Neural cell (in vitro differentiated cells): ENCODE measurements around the gene MICU1. TPM values are rescaled to one million over a fixed set of nuclear protein-coding genes. Genes with fewer than 3 reads are reported as not detected.

Experiments
- H2AFZ ChIP-seq: fragments of 200-600, 300-800 bp; sonication (generic), shearing (Covaris generic); 2 replicates; pipeline ENCODE4 v1.6.0; 2014; ENCODE audit warnings: low read depth, mild to moderate bottlenecking, antibody characterized with exemption, low read length, moderate library complexity
- H3F3A ChIP-seq: fragments of 200-600 bp; shearing (Covaris generic); 2 replicates; pipeline ENCODE4 v1.6.1; 2016; ENCODE audit warnings: mild to moderate bottlenecking, moderate library complexity, mixed read lengths, antibody characterized with exemption, low read length; ENCODE audit not compliant: insufficient read depth, poor library complexity, severe bottlenecking
- H3K27ac ChIP-seq: fragments of 200-600, 300-800 bp; sonication (generic), shearing (Covaris generic); 2 replicates; pipeline ENCODE4 v1.5.1; 2014; ENCODE audit warnings: mild to moderate bottlenecking, low read length, moderate library complexity
- H3K27me3 ChIP-seq: fragments of 300-800, 200-600 bp; sonication (generic), shearing (Covaris generic); 2 replicates; pipeline ENCODE4 v1.6.0; 2014; ENCODE audit warnings: mild to moderate bottlenecking, low read depth, low read length, moderate library complexity; ENCODE audit not compliant: insufficient read depth
- H3K36me3 ChIP-seq: fragments of 300-800, 200-600 bp; sonication (generic), shearing (Covaris generic); 2 replicates; pipeline ENCODE4 v1.5.1; 2014; ENCODE audit warnings: mild to moderate bottlenecking, antibody characterized with exemption, low read length, moderate library complexity; ENCODE audit not compliant: insufficient read depth
- H3K4me2 ChIP-seq: fragments of 300-800, 200-600 bp; sonication (generic), shearing (Covaris generic); 2 replicates; pipeline ENCODE4 v1.6.0; 2014; ENCODE audit warnings: mild to moderate bottlenecking, low read length
- H3K4me3 ChIP-seq: fragments of 300-800, 200-600 bp; sonication (generic), shearing (Covaris generic); 2 replicates; pipeline ENCODE4 v1.5.1; 2014; ENCODE audit warnings: mild to moderate bottlenecking, low read length, moderate library complexity
- H3K79me2 ChIP-seq: fragments of 200-600 bp; shearing (Covaris generic); replicated peaks from 2 replicates; pipeline ENCODE4 v1.6.0; 2014; ENCODE audit warnings: mild to moderate bottlenecking, low read length, moderate library complexity; ENCODE audit not compliant: insufficient read depth
- H3K9ac ChIP-seq: fragments of 300-800, 200-600 bp; sonication (generic), shearing (Covaris generic); 2 replicates; pipeline ENCODE4 v1.6.1; 2016; ENCODE audit warnings: mild to moderate bottlenecking, low read length, mixed read lengths
- H3K9me2 ChIP-seq: fragments of 200-600 bp; shearing (Covaris generic); 2 replicates; pipeline ENCODE4 v1.6.1; 2016; ENCODE audit warnings: mild to moderate bottlenecking, low read length, mixed read lengths; ENCODE audit not compliant: insufficient read depth
- H3K9me3 ChIP-seq: fragments of 200-600, 300-800 bp; sonication (generic), shearing (Covaris generic); 2 replicates; pipeline ENCODE4 v1.6.1; 2016; ENCODE audit warnings: mild to moderate bottlenecking, mixed run types, low read length, moderate library complexity, mixed read lengths
- H4K20me1 ChIP-seq: fragments of 200-600 bp; shearing (Covaris generic); 2 replicates; pipeline ENCODE4 v1.6.1; 2016; ENCODE audit warnings: mild to moderate bottlenecking, mixed run types; ENCODE audit not compliant: insufficient read depth
- CTCF ChIP-seq: fragments of 450-650 bp; IDR thresholded peaks from 2 replicates; pipeline ENCODE4 v1.5.1; 2014; ENCODE audit warnings: antibody characterized with exemption, mild to moderate bottlenecking, moderate library complexity; ENCODE audit not compliant: poor library complexity, severe bottlenecking
- EP300 ChIP-seq: fragments of 450-650 bp; conservative IDR thresholded peaks from 2 replicates; pipeline ENCODE4 v1.6.1; 2014; ENCODE audit warnings: antibody characterized with exemption, mild to moderate bottlenecking, moderate library complexity; ENCODE audit not compliant: poor library complexity, severe bottlenecking
- EZH2 ChIP-seq: fragments of 200-600, 300-800 bp; shearing (Covaris generic), sonication (generic); IDR thresholded peaks from 2 replicates; pipeline ENCODE4 v1.6.1; 2014; ENCODE audit warnings: antibody characterized with exemption, low read length, borderline replicate concordance, mild to moderate bottlenecking; ENCODE audit not compliant: insufficient read depth, poor library complexity, severe bottlenecking
- MXI1 ChIP-seq: fragments of 450-650 bp; conservative IDR thresholded peaks from 2 replicates; pipeline ENCODE4 v1.6.1; 2014; ENCODE audit warnings: antibody characterized with exemption, mild to moderate bottlenecking; ENCODE audit not compliant: poor library complexity, severe bottlenecking
- POLR2AphosphoS5 ChIP-seq: IDR thresholded peaks from 2 replicates; pipeline ENCODE4 v1.6.1; 2012
- RAD21 ChIP-seq: fragments of 450-650 bp; conservative IDR thresholded peaks from 2 replicates; pipeline ENCODE4 v1.6.1; 2014; ENCODE audit warnings: antibody characterized with exemption, mild to moderate bottlenecking, moderate library complexity
- REST ChIP-seq: IDR thresholded peaks from 2 replicates; pipeline ENCODE4 v1.6.1; 2012; ENCODE audit warnings: borderline replicate concordance
- SMC3 ChIP-seq: fragments of 450-650 bp; conservative IDR thresholded peaks from 2 replicates; pipeline ENCODE4 v1.6.1; 2014; ENCODE audit warnings: antibody characterized with exemption, mild to moderate bottlenecking, moderate library complexity; ENCODE audit not compliant: poor library complexity
- TAF1 ChIP-seq: IDR thresholded peaks from 2 replicates; pipeline ENCODE4 v1.6.1; 2012; ENCODE audit warnings: low read depth
- polyA plus RNA-seq: library from polyadenylated mRNA; depleted of rRNA; stranded (reverse); fragments of >200 nt; gene quantifications from 2 replicates; pipeline ENCODE4 v1.2.3, GENCODE V29; 2014

Gene MICU1
- polyA plus RNA-seq, 1 donor from 2014 or later = 86.0 TPM

GRCh38 chr10:72419241-72419640 is 206.6 kb downstream of the MICU1 start:
- TF ChIP-seq CTCF (no peak), TAF1 (no peak), POLR2AphosphoS5 (no peak), EZH2 (no peak), SMC3 (no peak), REST (no peak), RAD21 (no peak), EP300 (no peak), MXI1 (no peak)
- H3K9me2 ChIP-seq = no peaks in the 10 kb centered on the region
- H4K20me1 ChIP-seq = no peaks in the 10 kb centered on the region
- peaks cover 4% of the 10 kb centered on the region for H3K9me3 ChIP-seq
- no peak overlapping the region for H3K4me3 ChIP-seq
- H3K9ac ChIP-seq = no peak overlapping the region
- no peak overlapping the region for H2AFZ ChIP-seq
- H3F3A ChIP-seq = no peaks in the 10 kb centered on the region
- H3K27ac ChIP-seq = no peak overlapping the region
- H3K79me2 ChIP-seq = no peaks in the 10 kb centered on the region
- no peaks in the 10 kb centered on the region for H3K27me3 ChIP-seq
- no peak overlapping the region for H3K4me2 ChIP-seq
- H3K36me3 ChIP-seq = peaks cover 14% of the 10 kb centered on the region

GRCh38 chr10:72418679-72419078 is 207.2 kb downstream of the MICU1 start:
- no peak overlapping the region for H3K4me2 ChIP-seq
- no peak overlapping the region for H3K4me3 ChIP-seq
- no peaks in the 10 kb centered on the region for H3K79me2 ChIP-seq
- TF ChIP-seq TAF1 = no peak
- TF ChIP-seq RAD21 = no peak
- no peak for TF ChIP-seq EP300
- H4K20me1 ChIP-seq = no peaks in the 10 kb centered on the region
- H3K9me2 ChIP-seq = no peaks in the 10 kb centered on the region
- H3K27ac ChIP-seq = no peak overlapping the region
- H3K36me3 ChIP-seq = peaks cover 14% of the 10 kb centered on the region
- H2AFZ ChIP-seq = no peak overlapping the region
- no peaks in the 10 kb centered on the region for H3K27me3 ChIP-seq
- H3K9ac ChIP-seq = no peak overlapping the region
- H3F3A ChIP-seq = no peaks in the 10 kb centered on the region
- H3K9me3 ChIP-seq = peaks cover 4% of the 10 kb centered on the region

- no peaks in the 10 kb centered on the region for H3K27me3 ChIP-seq
- no peaks in the 10 kb centered on the region for H3K9me2 ChIP-seq
- TF ChIP-seq SMC3 (no peak), EZH2 (no peak), MXI1 (no peak), CTCF (no peak), TAF1 (no peak), REST (no peak), EP300 (no peak), RAD21 (no peak), POLR2AphosphoS5 (no peak)
- H3K4me2 ChIP-seq = no peak overlapping the region
- H3K4me3 ChIP-seq = no peak overlapping the region
- peaks cover 4% of the 10 kb centered on the region for H3K9me3 ChIP-seq
- no peaks in the 10 kb centered on the region for H3K79me2 ChIP-seq
- no peaks in the 10 kb centered on the region for H4K20me1 ChIP-seq
- H3K9ac ChIP-seq = no peak overlapping the region
- peaks cover 11% of the 10 kb centered on the region for H3K36me3 ChIP-seq
- no peak overlapping the region for H3K27ac ChIP-seq
- no peaks in the 10 kb centered on the region for H3F3A ChIP-seq
- H2AFZ ChIP-seq = no peak overlapping the region
Measured at GRCh38 chr10:72417971-72418370, 207.9 kb downstream of the MICU1 start.
